RWPE1 (cell line): Measurements from ENCODE around the gene NPC1.
"Not testable (repeated sequence)": the region's sequence is repeated elsewhere in the genome, so short reads cannot be mapped to it uniquely, and the experiment has no call there.

Experiments
- CTCF ChIA-PET: fragments of 350-600 bp; sonication (Branson Sonifier 250); formaldehyde crosslinking; extraction: SDS; loops from one replicate; lab custom pipeline; 2021; lab: Yijun Ruan, JAX
- POLR2A ChIA-PET: fragments of 400-600 bp; formaldehyde crosslinking; extraction: SDS; loops from one replicate; lab custom pipeline; 2020; ENCODE audit warnings: antibody characterized with exemption; ENCODE audit not compliant: low non-redundant PET; lab: Yijun Ruan, JAX
- DNase-seq: peaks from one replicate; pipeline ENCODE4 v3.0.0; 2012; ENCODE audit warnings: low spot score
- H3K27ac ChIP-seq: fragments of 450-650 bp; 2 replicates; pipeline ENCODE4 v1.5.1; 2017
- CTCF ChIP-seq: fragments of 450-650 bp; conservative IDR thresholded peaks from 2 replicates; pipeline ENCODE4 v1.5.1; 2017; ENCODE audit warnings: low read depth, mild to moderate bottlenecking

NPC1 gene

GRCh38 chr18:23619388-23619881 is 33.1 kb upstream of the NPC1 start:
- H3K27ac ChIP-seq, result no peak overlapping the region
- DNase-seq, result no peak
- POLR2A ChIA-PET, result no interaction called here
- TF ChIP-seq CTCF, result no peak
- CTCF ChIA-PET, result no interaction called here

GRCh38 chr18:23618862-23619387 is 32.6 kb upstream of the NPC1 start:
- TF ChIP-seq CTCF, result no peak
- H3K27ac ChIP-seq, result no peak overlapping the region
- ChIA-PET CTCF (no interaction called here), POLR2A (no interaction called here)
- DNase-seq, result no peak

- ChIA-PET POLR2A (no interaction called here), CTCF (interaction anchor here (0.6 kb wide), 1 partner anchor 22 kb away, joined by 9 read pairs; no protein-coding TSS in a partner anchor)
These were observed 31.2 kb upstream of the NPC1 start for GRCh38 chr18:23617412-23618014.

GRCh38 chr18:23616258-23616657 is 30.0 kb upstream of the NPC1 start:
- ChIA-PET POLR2A (no interaction called here), CTCF (no interaction called here)
- DNase-seq, result no peak
- H3K27ac ChIP-seq, result no peak overlapping the region
- no peak for TF ChIP-seq CTCF

More at GRCh38 chr18:23617412-23618014, 31.2 kb upstream of the NPC1 start:
- no peak overlapping the region for H3K27ac ChIP-seq
- DNase-seq, result no peak
- TF ChIP-seq CTCF, result no peak

- TF ChIP-seq CTCF, result no peak
- ChIA-PET CTCF (interaction anchor here (1.0 kb wide), 1 partner anchor 184 kb away, joined by 3 read pairs; no protein-coding TSS in a partner anchor), POLR2A (no interaction called here)
- DNase-seq, result no peak
- no peak overlapping the region for H3K27ac ChIP-seq
These were observed 28.6 kb upstream of the NPC1 start for GRCh38 chr18:23614891-23615290.

- CTCF ChIA-PET, result interaction anchor here (0.7 to 1.0 kb wide), 2 partner anchors 35 to 185 kb away, joined by 3 to 5 read pairs; no protein-coding TSS in a partner anchor
- POLR2A ChIA-PET, result no interaction called here
These were observed 28.1 kb upstream of the NPC1 start for GRCh38 chr18:23614413-23614812.

GRCh38 chr18:23613091-23613475 is 26.8 kb upstream of the NPC1 start:
- POLR2A ChIA-PET, DNase-seq, H3K27ac ChIP-seq: not testable (repeated sequence)
- CTCF ChIA-PET, result interaction anchor here (2.1 kb wide), 1 partner anchor 9 kb away, joined by 8 read pairs; no protein-coding TSS in a partner anchor

More at GRCh38 chr18:23614413-23614812, 28.1 kb upstream of the NPC1 start:
- DNase-seq, result no peak
- TF ChIP-seq CTCF, result no peak
- H3K27ac ChIP-seq, result no peak overlapping the region
